ENCODE data around the gene IER2. TPM values are rescaled to one million over a fixed set of nuclear protein-coding genes. Genes with fewer than 3 reads are reported as not detected.

IER2 gene
- total and polyA plus RNA-seq, 2 experiments from 2014 or later: 101 to 325 TPM

GRCh38 chr19:13120817-13121216, 29.4 kb upstream of the IER2 start:
- Histone ChIP-seq H3K4me3 (no peak overlapping the region), H2AFZ (no peak overlapping the region), H3K79me2 (peaks cover 77% of the 10 kb centered on the region), H3K9me3 (ENCODE audit: low read depth) (no peaks in the 10 kb centered on the region), H3K27me3 (no peaks in the 10 kb centered on the region), H3K4me2 (peak overlapping the region; percentile 25), H3K36me3 (replicated peaks; ENCODE audit: insufficient read depth, low read depth) (no peaks in the 10 kb centered on the region), H3K27ac (no peak overlapping the region), H4K20me1 (ENCODE audit: insufficient read depth, poor library complexity, severe bottlenecking) (peaks cover 38% of the 10 kb centered on the region), H3K4me1 (ENCODE audit: insufficient read depth) (peaks cover 35% of the 10 kb centered on the region), H3K9me2 (replicated peaks; ENCODE audit: insufficient read depth) (no peaks in the 10 kb centered on the region)
- no peak for DNase-seq (ENCODE audit: low spot score)
- WGBS (ENCODE audit: low lambda C conversion rate, missing lambda C conversion rate): 71% methylated on average over 10 of the region's 10 CpGs
- TF ChIP-seq CTCF (IDR thresholded peaks at IDR 0.05; ENCODE audit: poor library complexity) (no peak), EZH2phosphoT487 (IDR thresholded peaks at IDR 0.05; ENCODE audit: low read depth, severe bottlenecking, unreplicated experiment) (no peak), EZH2 (IDR thresholded peaks at IDR 0.05; ENCODE audit: borderline replicate concordance) (no peak)

GRCh38 chr19:13121551-13122274, 28.5 kb upstream of the IER2 start:
- H2AFZ ChIP-seq: no peak overlapping the region
- H3K27ac ChIP-seq: no peak overlapping the region
- H3K4me2 ChIP-seq: peak overlapping the region; percentile 20
- H3K79me2 ChIP-seq: peaks cover 83% of the 10 kb centered on the region
- H4K20me1 ChIP-seq (ENCODE audit: insufficient read depth, poor library complexity, severe bottlenecking): peaks cover 38% of the 10 kb centered on the region
- H3K9me3 ChIP-seq (ENCODE audit: low read depth): no peaks in the 10 kb centered on the region
- no peaks in the 10 kb centered on the region for H3K36me3 ChIP-seq (replicated peaks; ENCODE audit: insufficient read depth, low read depth)
- H3K27me3 ChIP-seq: no peaks in the 10 kb centered on the region
- TF ChIP-seq EZH2 (IDR thresholded peaks at IDR 0.05; ENCODE audit: borderline replicate concordance) (no peak), CTCF (IDR thresholded peaks at IDR 0.05; ENCODE audit: poor library complexity) (no peak), EZH2phosphoT487 (IDR thresholded peaks at IDR 0.05; ENCODE audit: low read depth, severe bottlenecking, unreplicated experiment) (no peak)
- no peak overlapping the region for H3K4me3 ChIP-seq
- peaks cover 33% of the 10 kb centered on the region for H3K4me1 ChIP-seq (ENCODE audit: insufficient read depth)
- WGBS (ENCODE audit: low lambda C conversion rate, missing lambda C conversion rate): 93% methylated on average over 18 of the region's 18 CpGs
- DNase-seq (ENCODE audit: low spot score): peak; percentile 5
- H3K9me2 ChIP-seq (replicated peaks; ENCODE audit: insufficient read depth): no peaks in the 10 kb centered on the region

- H4K20me1 ChIP-seq (ENCODE audit: insufficient read depth, poor library complexity, severe bottlenecking): peaks cover 38% of the 10 kb centered on the region
- no peak for DNase-seq (ENCODE audit: low spot score)
Observed at GRCh38 chr19:13122275-13122878, 27.8 kb upstream of the IER2 start.

More at GRCh38 chr19:13122275-13122878, 27.8 kb upstream of the IER2 start:
- H3K4me1 ChIP-seq (ENCODE audit: insufficient read depth): peaks cover 29% of the 10 kb centered on the region
- WGBS (ENCODE audit: low lambda C conversion rate, missing lambda C conversion rate): 89% methylated on average over 12 of the region's 13 CpGs
- H3K9me3 ChIP-seq (ENCODE audit: low read depth): no peaks in the 10 kb centered on the region
- H3K27me3 ChIP-seq: no peaks in the 10 kb centered on the region
- H3K4me2 ChIP-seq: peak overlapping the region; percentile 20
- H3K9me2 ChIP-seq (replicated peaks; ENCODE audit: insufficient read depth): no peaks in the 10 kb centered on the region
- H3K36me3 ChIP-seq (replicated peaks; ENCODE audit: insufficient read depth, low read depth): no peaks in the 10 kb centered on the region
- H2AFZ ChIP-seq: no peak overlapping the region
- TF ChIP-seq EZH2phosphoT487 (IDR thresholded peaks at IDR 0.05; ENCODE audit: low read depth, severe bottlenecking, unreplicated experiment) (no peak), CTCF (IDR thresholded peaks at IDR 0.05; ENCODE audit: poor library complexity) (no peak), EZH2 (IDR thresholded peaks at IDR 0.05; ENCODE audit: borderline replicate concordance) (no peak)
- no peak overlapping the region for H3K27ac ChIP-seq
- H3K4me3 ChIP-seq: no peak overlapping the region
- peaks cover 87% of the 10 kb centered on the region for H3K79me2 ChIP-seq
